Glomerular endothelial cell (primary cell): ENCODE results near the gene GATA1. TPM values are rescaled to one million over a fixed set of nuclear protein-coding genes. Genes with fewer than 3 reads are reported as not detected.

ENCODE experiments used
- DNase-seq: peaks from one replicate; pipeline ENCODE4 v3.0.0-alpha.2; 2011; ENCODE audit warnings: low read depth, low spot score; ENCODE audit errors: extremely low read depth
- total RNA-seq: library from RNA; depleted of rRNA; stranded (reverse); fragments of >200 nt; gene quantifications from 2 replicates; pipeline ENCODE4 v1.2.3, GENCODE V29; 2015

The GATA1 gene
- total RNA-seq, 1 donor from 2014 or later, result not detected

DNA sequence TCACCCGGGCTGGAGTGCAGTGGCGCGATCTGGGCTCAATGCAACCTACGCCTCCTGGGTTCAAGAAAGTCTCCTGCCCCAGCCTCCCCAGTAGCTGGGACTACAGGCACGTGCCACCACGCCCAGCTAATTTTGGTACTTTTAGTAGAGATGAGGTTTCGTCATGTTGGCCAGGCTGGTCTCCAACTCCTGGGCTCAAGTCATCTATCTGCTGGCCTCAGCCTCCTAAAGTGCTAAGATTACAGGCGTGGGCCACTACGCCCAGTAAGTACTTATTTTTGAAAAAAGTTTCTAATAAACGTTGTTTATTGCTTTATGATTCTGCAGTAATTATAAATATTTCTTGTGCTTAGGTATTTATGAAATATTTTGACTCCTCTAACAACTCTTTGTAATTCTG, 53.3 kb downstream of the GATA1 start:
- no peak for DNase-seq

Other genes starting within 250 kb of the GATA1 start
- gene TBC1D25, start 246.9 kb upstream of the GATA1 start, total RNA-seq, result 11.8 and 14.2 TPM in 2 replicates
- 261 and 308 TPM in 2 replicates for gene RBM3, start 212.1 kb upstream of the GATA1 start, total RNA-seq
- gene WDR13, start 189.1 kb upstream of the GATA1 start, total RNA-seq, result 82.0 and 104 TPM in 2 replicates
- gene WAS, start 102.8 kb upstream of the GATA1 start, total RNA-seq, result 0.39 and 0.53 TPM in 2 replicates
- 4.4 and 10.0 TPM in 2 replicates for gene SUV39H1, start 89.9 kb upstream of the GATA1 start, total RNA-seq
- not detected in 2 replicates for gene GLOD5, start 24.8 kb upstream of the GATA1 start, total RNA-seq
- gene HDAC6, start 15.5 kb downstream of the GATA1 start, total RNA-seq, result 31.9 and 57.1 TPM in 2 replicates
- not detected in 2 replicates for gene ERAS, start 39.9 kb downstream of the GATA1 start, total RNA-seq
- 1.5 and 8.9 TPM in 2 replicates for gene PCSK1N, start 49.0 kb downstream of the GATA1 start, total RNA-seq
- 32.7 and 34.2 TPM in 2 replicates for gene TIMM17B, start 111.2 kb downstream of the GATA1 start, total RNA-seq
- gene PQBP1, start 111.3 kb downstream of the GATA1 start, total RNA-seq, result 51.3 and 57.9 TPM in 2 replicates
- gene SLC35A2, start 125.1 kb downstream of the GATA1 start, total RNA-seq, result 14.1 and 27.3 TPM in 2 replicates
- gene PIM2, start 132.4 kb downstream of the GATA1 start, total RNA-seq, result 5.3 TPM in 2 replicates
- 43.6 and 53.3 TPM in 2 replicates for gene OTUD5, start 171.0 kb downstream of the GATA1 start, total RNA-seq
- 0.78 and 1.3 TPM in 2 replicates for gene KCND1, start 185.3 kb downstream of the GATA1 start, total RNA-seq
- 24.4 and 38.2 TPM in 2 replicates for gene GRIPAP1, start 215.7 kb downstream of the GATA1 start, total RNA-seq